Suppressor macrophage treated with lipopolysaccharide for 1 hour (primary cell): Measurements from ENCODE around the gene JAG2.
A peak's percentile ranks its signal among the peaks of the same experiment; 100 is the strongest.

Experiments used
- DNase-seq, 3 donors: peaks; one replicate each; pipeline ENCODE4 v3.0.0-alpha.2; 2020 to 2022

The JAG2 gene

GRCh38 chr14:105181549-105182295 is 13.1 kb upstream of the JAG2 start:
- no peak for DNase-seq

- DNase-seq: peak; percentile 59 to 87 (median 84)
Observed at GRCh38 chr14:105180592-105181548, 12.3 kb upstream of the JAG2 start, which contains the start of gene NUDT14. Gene NUDT14 (minus strand): TSS chr14:105181312. CDS start chr14:105181209, 103 bp downstream.

- DNase-seq: no peak
Observed at GRCh38 chr14:105179191-105179590, 10.6 kb upstream of the JAG2 start.

GRCh38 chr14:105178868-105179140 is 10.2 kb upstream of the JAG2 start:
- no peak for DNase-seq

GRCh38 chr14:105178069-105178867 is 9.7 kb upstream of the JAG2 start:
- no peak for DNase-seq

GRCh38 chr14:105177082-105177481 is 8.5 kb upstream of the JAG2 start:
- DNase-seq: no peak

- no peak for DNase-seq
Observed at GRCh38 chr14:105176513-105176912, 7.9 kb upstream of the JAG2 start.

GRCh38 chr14:105173901-105174894 is 5.6 kb upstream of the JAG2 start:
- peak; percentile 36 to 69 (median 61) for DNase-seq

GRCh38 chr14:105173145-105173544 is 4.6 kb upstream of the JAG2 start:
- no peak for DNase-seq

GRCh38 chr14:105172476-105172875 is 3.9 kb upstream of the JAG2 start:
- no peak for DNase-seq

GRCh38 chr14:105171004-105171673 is 2.6 kb upstream of the JAG2 start:
- no peak for DNase-seq

- no peak for DNase-seq
Observed at GRCh38 chr14:105169776-105170655, 1.4 kb upstream of the JAG2 start.

GRCh38 chr14:105168979-105169507 is 467 bp upstream of the JAG2 start:
- DNase-seq: peak; percentile 36 to 61 (median 39)

- no peak for DNase-seq
Observed at GRCh38 chr14:105168093-105168420, 519 bp downstream of the JAG2 start.

GRCh38 chr14:105167303-105168092 is 1.1 kb downstream of the JAG2 start:
- DNase-seq: peak in 2 of 3 donors; percentile 20 to 34

- no peak for DNase-seq
Observed at GRCh38 chr14:105166571-105167302, 1.8 kb downstream of the JAG2 start.

GRCh38 chr14:105165761-105166485 is 2.7 kb downstream of the JAG2 start:
- no peak for DNase-seq
